Smooth muscle cell of bladder (primary cell): ENCODE results near the gene CNNM4. TPM values are rescaled to one million over a fixed set of nuclear protein-coding genes. Genes with fewer than 3 reads are reported as not detected.

ENCODE experiments used
- total RNA-seq: library from RNA; depleted of rRNA; stranded (reverse); fragments of >200 nt; gene quantifications from 2 replicates; pipeline ENCODE4 v1.2.3, GENCODE V29; 2014

CNNM4 gene
- total RNA-seq = 2.1 and 2.2 TPM in 2 replicates

DNA sequence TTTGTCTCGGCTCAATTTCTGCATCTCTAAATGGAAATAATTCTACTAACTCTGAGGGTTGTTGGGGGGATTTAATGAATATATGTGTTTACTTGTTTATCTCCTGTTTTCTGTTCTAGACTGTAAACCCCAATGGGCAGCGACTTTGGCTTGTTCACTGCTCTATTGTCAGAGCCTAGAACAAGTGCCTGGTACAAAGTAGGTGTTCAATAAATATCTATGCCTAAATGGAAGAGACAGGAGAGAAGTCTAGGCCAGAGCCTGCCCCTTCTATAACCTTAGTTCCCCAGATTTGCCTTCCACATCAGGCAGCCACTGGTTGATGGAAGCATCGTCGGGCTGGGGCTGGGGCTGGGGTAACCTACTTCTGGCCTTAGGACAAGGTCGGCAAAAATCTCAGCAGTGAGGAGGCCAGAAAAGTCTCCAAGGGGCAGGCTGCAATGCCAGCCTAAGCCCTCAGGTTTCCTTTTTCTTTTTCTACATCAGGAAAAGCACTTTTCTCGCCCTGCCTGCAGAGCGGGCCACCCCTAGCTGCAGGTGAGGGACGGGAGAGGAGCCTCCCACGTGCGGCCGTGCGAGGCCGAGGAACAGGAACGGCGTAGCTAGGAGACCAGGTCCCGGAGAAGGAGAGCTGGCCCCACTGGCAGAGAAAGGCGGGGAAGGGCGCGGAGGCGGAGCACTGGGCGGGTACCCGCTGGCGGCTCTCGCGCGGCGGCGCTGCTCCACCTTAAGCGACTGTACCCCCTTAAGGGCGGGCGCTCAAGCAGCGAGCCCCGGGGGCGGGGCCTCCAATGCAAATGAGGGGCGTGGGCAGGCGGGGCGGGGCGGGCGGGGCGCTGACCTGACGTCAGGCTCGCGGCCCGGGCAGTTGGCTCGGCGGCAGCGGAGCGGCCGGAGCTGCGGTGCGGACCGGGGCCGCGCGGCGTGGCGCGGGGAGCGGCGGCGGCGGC is at the start of gene CNNM4:
CNNM4 (plus strand) TSS at position 867 of the 950 bp plus-strand sequence. CDS start 98 bp downstream, outside the sequence.

DNA sequence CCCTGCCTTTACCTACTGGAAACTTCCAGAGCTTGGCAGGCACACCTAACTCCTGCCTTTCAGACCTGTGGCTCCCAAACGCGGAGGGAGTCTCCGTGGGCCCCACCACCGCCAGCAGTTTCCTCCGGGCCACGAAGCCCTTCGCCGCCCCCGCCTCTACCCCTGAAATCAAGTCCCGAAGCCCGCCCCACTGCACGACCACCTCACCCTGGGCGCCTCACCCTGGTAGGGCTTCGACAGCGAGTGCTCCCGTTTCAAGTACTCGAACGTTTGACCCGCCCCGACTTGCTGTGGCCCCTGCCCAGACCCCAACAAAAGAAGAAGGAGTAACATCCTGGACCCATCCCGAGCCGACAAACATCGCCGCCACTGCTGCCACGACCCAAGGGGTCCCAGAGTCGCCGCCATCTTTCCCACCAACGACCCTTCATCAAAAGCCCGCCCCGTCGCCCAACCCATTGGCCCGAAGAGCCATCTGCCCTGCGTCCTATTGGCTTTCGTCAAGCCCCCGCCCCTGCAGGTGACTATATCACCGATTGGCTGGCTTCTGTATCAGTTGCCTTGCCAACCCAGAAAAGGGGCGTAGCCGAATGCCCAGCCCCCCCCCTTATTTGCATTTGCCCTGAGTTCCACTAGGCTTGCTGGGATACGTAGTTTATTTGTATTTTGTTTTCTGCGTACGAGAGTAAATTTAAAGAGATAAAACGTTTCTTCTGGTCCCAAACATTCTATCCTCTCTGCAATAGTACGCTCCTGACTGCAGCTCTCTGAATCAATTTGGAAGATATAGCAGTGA is 20.9 kb upstream of the CNNM4 start, which contains the start of gene LMAN2L:
LMAN2L (minus strand) TSS at position 432 of the 796 bp plus-strand sequence; CDS start at position 408, 24 bp downstream.

DNA sequence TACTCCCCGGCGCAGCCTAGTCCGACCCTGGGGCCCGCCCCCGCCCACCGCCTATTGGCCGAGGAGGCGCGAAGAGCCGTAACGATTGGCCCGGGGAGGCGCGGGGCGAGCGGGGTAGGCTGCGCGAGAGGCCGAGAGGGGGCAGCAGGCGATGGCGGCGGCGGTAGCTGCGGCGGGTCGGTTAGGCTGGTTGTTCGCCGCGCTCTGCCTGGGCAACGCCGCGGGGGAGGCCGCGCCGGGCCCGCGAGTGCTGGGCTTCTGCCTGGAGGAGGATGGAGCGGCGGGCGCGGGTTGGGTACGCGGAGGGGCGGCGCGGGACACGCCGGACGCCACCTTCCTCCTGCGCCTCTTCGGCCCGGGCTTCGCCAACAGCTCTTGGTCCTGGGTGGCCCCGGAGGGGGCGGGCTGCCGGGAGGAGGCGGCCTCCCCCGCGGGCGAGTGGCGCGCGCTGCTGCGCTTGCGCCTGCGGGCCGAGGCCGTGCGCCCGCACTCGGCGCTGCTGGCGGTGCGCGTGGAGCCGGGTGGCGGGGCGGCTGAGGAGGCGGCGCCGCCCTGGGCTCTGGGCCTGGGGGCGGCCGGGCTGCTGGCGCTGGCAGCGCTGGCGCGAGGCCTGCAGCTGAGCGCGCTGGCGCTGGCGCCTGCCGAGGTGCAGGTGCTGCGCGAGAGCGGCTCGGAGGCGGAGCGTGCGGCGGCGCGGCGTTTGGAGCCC is 55.6 kb downstream of the CNNM4 start, which contains the start of gene CNNM3:
CNNM3 (plus strand) TSS at position 142 of the 709 bp plus-strand sequence; CDS start at position 152, 10 bp downstream.

GRCh38 chr2:96843538-96844268 is 83.0 kb downstream of the CNNM4 start, which contains the start of gene ANKRD23:
Gene ANKRD23, minus strand, starts transcription at chr2:96844021. Its CDS starts 29 bp downstream, at chr2:96843992.

GRCh38 chr2:96857667-96858372 is 97.1 kb downstream of the CNNM4 start, which contains the start of gene ANKRD39:
Gene ANKRD39, minus strand, starts transcription at chr2:96858016. Its CDS starts 29 bp downstream, at chr2:96857987.

Other genes with a start within 250 kb of the CNNM4 start
- gene ARID5A, start 224.2 kb upstream of the CNNM4 start, total RNA-seq = 3.7 and 4.7 TPM in 2 replicates
- 31.6 and 34.2 TPM in 2 replicates for gene KANSL3, start 122.6 kb upstream of the CNNM4 start, total RNA-seq
- gene FER1L5, start 118.1 kb upstream of the CNNM4 start, total RNA-seq = 1.3 and 1.4 TPM in 2 replicates
- gene LMAN2L, start 20.8 kb upstream of the CNNM4 start, total RNA-seq = 26.2 and 33.5 TPM in 2 replicates
- gene CNNM3, start 55.4 kb downstream of the CNNM4 start, total RNA-seq = 4.6 and 7.0 TPM in 2 replicates
- 1.00 and 1.3 TPM in 2 replicates for gene ANKRD23, start 83.1 kb downstream of the CNNM4 start, total RNA-seq
- gene ANKRD39, start 97.1 kb downstream of the CNNM4 start, total RNA-seq = 6.3 and 6.4 TPM in 2 replicates
- gene SEMA4C, start 109.2 kb downstream of the CNNM4 start, total RNA-seq = 18.3 and 22.1 TPM in 2 replicates
- not detected in 2 replicates for gene FAM178B, start 225.7 kb downstream of the CNNM4 start, total RNA-seq